Measurements from ENCODE around the gene CCAR1. TPM values are rescaled to one million over a fixed set of nuclear protein-coding genes. Genes with fewer than 3 reads are reported as not detected.
"Not testable (repeated sequence)": the region's sequence is repeated elsewhere in the genome, so short reads cannot be mapped to it uniquely, and the experiment has no call there.

Gene CCAR1
- total RNA-seq, 1 experiment from 2014 or later, result 103 TPM

DNA sequence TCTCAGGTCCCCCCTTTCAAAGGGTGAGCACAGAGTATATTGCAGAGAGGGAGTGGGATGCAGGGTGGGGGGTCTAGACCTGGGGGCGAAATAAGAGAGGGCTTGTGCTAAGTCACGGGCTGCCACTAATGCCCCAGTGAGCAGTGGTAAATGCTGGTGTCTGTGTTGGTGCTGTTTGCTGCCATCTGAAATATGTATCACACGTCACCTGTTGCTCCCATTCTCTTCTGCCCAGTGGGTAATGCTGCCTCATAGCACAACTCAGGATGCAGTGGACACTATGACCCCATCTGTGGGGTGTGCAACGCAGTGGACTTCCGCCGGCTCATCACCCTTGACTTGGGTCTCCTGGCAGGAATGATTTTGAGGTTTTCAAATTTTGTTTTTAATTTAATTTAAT lies 108.9 kb downstream of the CCAR1 start:
- ChIA-PET CTCF (interaction anchor here (0.6 kb wide), 1 partner anchor 303 kb away, joined by 3 read pairs; no protein-coding TSS in a partner anchor), POLR2A (interaction anchor here (0.7 kb wide), 1 partner anchor 1172 kb away, joined by 3 read pairs; no protein-coding TSS in a partner anchor)
- no peaks in the 10 kb centered on the region for H3K36me3 Mint-ChIP-seq (ENCODE audit: insufficient read depth, unreplicated experiment)
- H3K4me1 Mint-ChIP-seq (ENCODE audit: insufficient read depth, unreplicated experiment), result no peaks in the 10 kb centered on the region
- no TSS peak for BruUV-seq (replicated peaks)
- peaks cover 15% of the 10 kb centered on the region for H3K27me3 Mint-ChIP-seq (ENCODE audit: insufficient read depth, unreplicated experiment)
- H3K27ac Mint-ChIP-seq (ENCODE audit: low read depth, unreplicated experiment), result no peak overlapping the region
- intact Hi-C loops (cut with micrococcal nuclease), result no loop called here
- H3K9me3 Mint-ChIP-seq (ENCODE audit: unreplicated experiment), result no peaks in the 10 kb centered on the region
- no peak for DNase-seq (ENCODE audit: unreplicated experiment)
- TF ChIP-seq, protein P1, sequence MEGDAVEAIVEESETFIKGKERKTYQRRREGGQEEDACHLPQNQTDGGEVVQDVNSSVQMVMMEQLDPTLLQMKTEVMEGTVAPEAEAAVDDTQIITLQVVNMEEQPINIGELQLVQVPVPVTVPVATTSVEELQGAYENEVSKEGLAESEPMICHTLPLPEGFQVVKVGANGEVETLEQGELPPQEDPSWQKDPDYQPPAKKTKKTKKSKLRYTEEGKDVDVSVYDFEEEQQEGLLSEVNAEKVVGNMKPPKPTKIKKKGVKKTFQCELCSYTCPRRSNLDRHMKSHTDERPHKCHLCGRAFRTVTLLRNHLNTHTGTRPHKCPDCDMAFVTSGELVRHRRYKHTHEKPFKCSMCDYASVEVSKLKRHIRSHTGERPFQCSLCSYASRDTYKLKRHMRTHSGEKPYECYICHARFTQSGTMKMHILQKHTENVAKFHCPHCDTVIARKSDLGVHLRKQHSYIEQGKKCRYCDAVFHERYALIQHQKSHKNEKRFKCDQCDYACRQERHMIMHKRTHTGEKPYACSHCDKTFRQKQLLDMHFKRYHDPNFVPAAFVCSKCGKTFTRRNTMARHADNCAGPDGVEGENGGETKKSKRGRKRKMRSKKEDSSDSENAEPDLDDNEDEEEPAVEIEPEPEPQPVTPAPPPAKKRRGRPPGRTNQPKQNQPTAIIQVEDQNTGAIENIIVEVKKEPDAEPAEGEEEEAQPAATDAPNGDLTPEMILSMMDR (IDR thresholded peaks at IDR 0.05; ENCODE audit: unreplicated experiment), result no peak
- H3K4me3 Mint-ChIP-seq (ENCODE audit: unreplicated experiment), result no peak overlapping the region

DNA sequence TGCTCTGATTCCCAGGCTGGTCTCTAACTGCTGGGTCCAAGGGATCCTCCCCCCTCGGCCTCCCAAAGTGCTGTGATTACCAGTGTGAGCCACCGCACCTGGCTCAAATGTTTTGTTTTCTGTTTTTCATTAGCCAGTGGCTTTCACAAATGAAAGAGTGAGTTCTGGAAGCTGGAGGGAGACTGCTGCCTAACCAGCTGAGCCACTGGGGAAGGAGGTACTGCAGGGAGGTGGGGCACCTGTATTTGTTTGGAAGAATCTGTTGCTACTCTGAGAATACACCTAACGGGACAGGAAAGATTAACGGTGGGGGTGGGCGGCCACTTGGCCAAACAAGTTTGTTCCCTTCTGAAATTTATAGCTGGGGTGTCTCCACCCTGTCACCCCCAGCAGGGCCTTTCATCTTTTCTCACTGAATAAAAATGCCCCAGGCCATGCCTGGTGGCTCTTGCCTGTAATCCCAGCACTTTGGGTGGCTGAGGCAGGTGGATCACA lies 111.0 kb downstream of the CCAR1 start:
- CTCF ChIA-PET, result interaction anchor here (0.6 to 1.6 kb wide), 2 partner anchors 42 to 66 kb away, joined by 6 to 7 read pairs; no protein-coding TSS in a partner anchor
- Mint-ChIP-seq H3K4me1 (ENCODE audit: insufficient read depth, unreplicated experiment) (no peaks in the 10 kb centered on the region), H3K36me3 (ENCODE audit: insufficient read depth, unreplicated experiment) (no peaks in the 10 kb centered on the region), H3K4me3 (ENCODE audit: unreplicated experiment) (no peak overlapping the region), H3K27me3 (ENCODE audit: insufficient read depth, unreplicated experiment) (peaks cover 15% of the 10 kb centered on the region), H3K9me3 (ENCODE audit: unreplicated experiment) (no peaks in the 10 kb centered on the region), H3K27ac (ENCODE audit: low read depth, unreplicated experiment) (no peak overlapping the region)
- DNase-seq (ENCODE audit: unreplicated experiment), result no peak
- no TSS peak for BruUV-seq (replicated peaks)
- intact Hi-C loops (cut with micrococcal nuclease), result no loop called here
- POLR2A ChIA-PET, result no interaction called here
- TF ChIP-seq, protein P1 (IDR thresholded peaks at IDR 0.05; ENCODE audit: unreplicated experiment), result no peak

DNA sequence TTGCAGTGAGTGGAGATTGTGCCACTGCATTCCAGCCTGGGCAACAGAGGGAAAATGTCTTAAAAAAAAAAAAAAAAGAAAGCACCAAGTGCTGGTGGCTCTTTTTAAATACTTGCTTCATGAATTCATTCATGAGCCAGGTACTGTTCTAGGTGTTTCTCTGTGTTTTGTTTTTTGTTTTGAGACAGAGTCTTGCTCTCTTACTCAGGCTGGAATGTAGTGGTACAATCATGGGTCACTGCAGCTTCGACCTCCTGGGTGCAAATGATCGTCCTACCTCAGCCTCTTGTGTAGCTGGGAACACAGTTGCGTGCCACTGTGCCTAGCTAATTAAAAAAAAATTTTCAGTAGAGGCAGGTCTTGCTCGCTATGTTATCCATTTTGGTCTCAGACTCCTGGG lies 111.6 kb downstream of the CCAR1 start:
- intact Hi-C loops (cut with micrococcal nuclease), result no loop called here
- CTCF ChIA-PET, result interaction anchor here (1.6 kb wide), 1 partner anchor 65 kb away, joined by 7 read pairs; no protein-coding TSS in a partner anchor
- TF ChIP-seq, protein P1 (IDR thresholded peaks at IDR 0.05; ENCODE audit: unreplicated experiment), result no peak

DNA sequence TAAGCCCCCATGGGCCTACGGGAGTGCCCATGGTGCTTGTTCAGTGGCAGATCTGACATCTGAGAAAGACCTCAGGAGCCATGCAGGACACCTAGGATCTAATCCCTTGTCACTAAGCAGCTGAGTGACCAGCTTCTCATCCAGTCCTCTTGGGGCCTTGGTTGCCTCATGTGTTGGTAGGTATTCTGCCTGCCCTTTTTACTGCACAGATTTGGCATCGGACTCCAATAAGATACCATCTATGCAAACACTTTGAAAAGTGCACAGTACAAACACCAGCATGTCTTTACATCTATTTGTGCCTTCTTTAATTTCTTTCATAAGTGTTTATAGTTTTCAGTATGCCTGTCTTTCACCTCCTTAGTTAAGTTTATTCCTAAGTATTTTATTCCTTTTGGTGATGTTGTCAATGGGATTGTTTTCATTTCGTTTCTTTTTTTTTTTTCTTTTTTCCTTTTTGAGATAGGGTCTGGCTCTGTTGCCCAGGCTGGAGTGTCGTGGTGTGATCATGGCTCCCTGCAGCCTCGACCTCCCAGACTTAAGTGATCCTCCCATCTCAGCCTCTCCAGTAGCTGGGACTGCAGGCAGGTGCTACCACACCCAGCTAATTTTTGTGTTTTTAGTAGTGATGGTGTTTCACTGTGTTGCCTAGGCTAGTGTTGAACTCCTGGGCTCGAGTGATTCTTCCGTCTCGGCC lies 116.7 kb downstream of the CCAR1 start:
- DNase-seq (ENCODE audit: unreplicated experiment), result no peak
- H3K27me3 Mint-ChIP-seq (ENCODE audit: insufficient read depth, unreplicated experiment), result peaks cover 15% of the 10 kb centered on the region
- CTCF ChIA-PET, result interaction anchor here (0.6 to 1.4 kb wide), 3 partner anchors 16 to 242 kb away, joined by 3 to 4 read pairs (median 3); no protein-coding TSS in a partner anchor
- no peaks in the 10 kb centered on the region for H3K36me3 Mint-ChIP-seq (ENCODE audit: insufficient read depth, unreplicated experiment)
- no peaks in the 10 kb centered on the region for H3K9me3 Mint-ChIP-seq (ENCODE audit: unreplicated experiment)
- H3K4me1 Mint-ChIP-seq (ENCODE audit: insufficient read depth, unreplicated experiment), result no peaks in the 10 kb centered on the region
- TF ChIP-seq, protein P1 (IDR thresholded peaks at IDR 0.05; ENCODE audit: unreplicated experiment), result no peak
- POLR2A ChIA-PET, result no interaction called here
- no peak overlapping the region for H3K27ac Mint-ChIP-seq (ENCODE audit: low read depth, unreplicated experiment)
- intact Hi-C loops (cut with micrococcal nuclease), result no loop called here
- H3K4me3 Mint-ChIP-seq (ENCODE audit: unreplicated experiment), result no peak overlapping the region
- no TSS peak for BruUV-seq (replicated peaks)

More for the DNA sequence above, 111.6 kb downstream of the CCAR1 start:
- Mint-ChIP-seq H3K27me3 (ENCODE audit: insufficient read depth, unreplicated experiment) (peaks cover 15% of the 10 kb centered on the region), H3K9me3 (ENCODE audit: unreplicated experiment) (no peaks in the 10 kb centered on the region), H3K4me3 (ENCODE audit: unreplicated experiment) (no peak overlapping the region), H3K27ac (ENCODE audit: low read depth, unreplicated experiment) (no peak overlapping the region), H3K4me1 (ENCODE audit: insufficient read depth, unreplicated experiment) (no peaks in the 10 kb centered on the region), H3K36me3 (ENCODE audit: insufficient read depth, unreplicated experiment) (no peaks in the 10 kb centered on the region)
- POLR2A ChIA-PET, result no interaction called here
- no TSS peak for BruUV-seq (replicated peaks)
- DNase-seq (ENCODE audit: unreplicated experiment), result no peak

DNA sequence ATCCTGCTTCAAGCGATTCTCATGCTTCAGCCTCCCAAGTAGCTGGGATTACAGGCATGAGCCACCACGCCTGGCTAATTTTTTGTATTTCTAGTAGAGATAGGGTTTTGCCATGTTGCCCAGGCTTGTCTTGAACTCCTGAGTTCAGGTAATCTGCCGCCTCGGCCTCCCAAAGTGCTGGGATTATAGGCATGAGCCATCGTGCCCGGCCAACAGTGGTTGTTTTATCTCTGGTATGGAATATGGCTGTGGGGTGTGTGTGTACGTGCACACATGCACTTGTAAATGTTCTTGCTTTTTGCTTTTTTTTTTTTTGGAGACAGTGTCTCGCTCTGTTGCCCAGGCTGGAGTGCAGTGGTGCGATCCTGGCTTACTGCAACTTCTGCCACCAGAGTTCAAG lies 119.6 kb downstream of the CCAR1 start:
- CTCF ChIA-PET; H3K4me1 Mint-ChIP-seq (ENCODE audit: insufficient read depth, unreplicated experiment); intact Hi-C loops (cut with micrococcal nuclease); H3K9me3 Mint-ChIP-seq (ENCODE audit: unreplicated experiment); BruUV-seq (replicated peaks); H3K36me3 Mint-ChIP-seq (ENCODE audit: insufficient read depth, unreplicated experiment); H3K27me3 Mint-ChIP-seq (ENCODE audit: insufficient read depth, unreplicated experiment); H3K4me3 Mint-ChIP-seq (ENCODE audit: unreplicated experiment); DNase-seq (ENCODE audit: unreplicated experiment); H3K27ac Mint-ChIP-seq (ENCODE audit: low read depth, unreplicated experiment): not testable (repeated sequence)
- POLR2A ChIA-PET, result interaction anchor here (0.6 kb wide), 1 partner anchor 9 kb away, joined by 3 read pairs; no protein-coding TSS in a partner anchor

Data from MCF 10A (cell line).